IMR-90 (cell line): ENCODE results near the gene CSNK2B. TPM values are rescaled to one million over a fixed set of nuclear protein-coding genes. Genes with fewer than 3 reads are reported as not detected.

Experiments used
- ATAC-seq: fragments of 200-7000 bp; cut with Tn5 transposase; 2 replicates; pipeline ENCODE4 v1.9.1; 2020; ENCODE audit warnings: low read depth, mild to moderate bottlenecking, moderate library complexity
- BruUV-seq: library from RNA; stranded (reverse); fragments of 400-500 nt; replicated peaks from 2 replicates; lab custom pipeline; 2021; lab: Mats Ljungman, UMichigan
- CTCF ChIA-PET: fragments of 300-600 bp; formaldehyde crosslinking; extraction: SDS; loops from one replicate; lab custom pipeline; 2021; ENCODE audit warnings: antibody characterized with exemption; lab: Yijun Ruan, JAX
- POLR2A ChIA-PET: fragments of 300-600 bp; sonication (Branson Sonifier 250); formaldehyde crosslinking; loops from one replicate; lab custom pipeline; 2022; ENCODE audit warnings: antibody characterized with exemption; ENCODE audit not compliant: unreplicated experiment; lab: Charles Lee
- DNase-seq: peaks from one replicate; pipeline ENCODE4 v3.0.0; 2013
- H2AFZ ChIP-seq: replicated peaks from 2 replicates; pipeline ENCODE3; 2013; ENCODE audit warnings: low read length, mild to moderate bottlenecking; ENCODE audit not compliant: poor library complexity
- H2AK5ac ChIP-seq: 2 replicates; pipeline ENCODE4 v1.6.1; 2013; ENCODE audit warnings: low read depth, low read length, inconsistent platforms
- H2AK9ac ChIP-seq: replicated peaks from 2 replicates; pipeline ENCODE3; 2013; ENCODE audit warnings: mild to moderate bottlenecking, low read depth, low read length, moderate library complexity; ENCODE audit not compliant: poor library complexity
- H2BK120ac ChIP-seq: 2 replicates; pipeline ENCODE4 v1.6.1; 2013; ENCODE audit warnings: low read depth, low read length, inconsistent platforms
- H2BK15ac ChIP-seq: 3 replicates; pipeline ENCODE4 v1.6.1; 2013; ENCODE audit warnings: low read depth, low read length, inconsistent platforms
- H2BK20ac ChIP-seq: 2 replicates; pipeline ENCODE4 v1.6.1; 2013; ENCODE audit warnings: low read depth, mild to moderate bottlenecking, inconsistent platforms, low read length, moderate library complexity
- H2BK5ac ChIP-seq: 2 replicates; pipeline ENCODE4 v1.6.1; 2013; ENCODE audit warnings: mild to moderate bottlenecking, low read depth, low read length, inconsistent platforms; ENCODE audit not compliant: poor library complexity, severe bottlenecking
- H3K14ac ChIP-seq: replicated peaks from 2 replicates; pipeline ENCODE4 v1.6.1; 2013; ENCODE audit warnings: low read depth, low read length, inconsistent platforms
- H3K18ac ChIP-seq: 2 replicates; pipeline ENCODE4 v1.6.1; 2013; ENCODE audit warnings: low read depth, low read length, control low read depth
- H3K23ac ChIP-seq: 2 replicates; pipeline ENCODE4 v1.6.1; 2013; ENCODE audit warnings: low read depth, low read length, inconsistent platforms
- H3K27ac ChIP-seq: 2 replicates; pipeline ENCODE4 v1.5.1; 2013; ENCODE audit warnings: mild to moderate bottlenecking, control low read depth, low read length; ENCODE audit not compliant: insufficient read depth
- H3K27me3 ChIP-seq: 2 replicates; pipeline ENCODE4 v1.6.1; 2013; ENCODE audit warnings: low read length; ENCODE audit not compliant: control insufficient read depth, insufficient read depth
- H3K36me3 ChIP-seq: 2 replicates; pipeline ENCODE4 v1.6.1; 2013; ENCODE audit warnings: low read length, mixed read lengths; ENCODE audit not compliant: control insufficient read depth, insufficient read depth
- H3K4ac ChIP-seq: 2 replicates; pipeline ENCODE4 v1.6.1; 2013; ENCODE audit warnings: low read depth, low read length, inconsistent platforms
- H3K4me1 ChIP-seq: 2 replicates; pipeline ENCODE4 v1.6.1; 2013; ENCODE audit warnings: low read length, mixed read lengths; ENCODE audit not compliant: control insufficient read depth, insufficient read depth
- H3K4me2 ChIP-seq: 2 replicates; pipeline ENCODE4 v1.6.1; 2013; ENCODE audit warnings: low read depth, mild to moderate bottlenecking, control low read depth, low read length, moderate library complexity
- H3K4me3 ChIP-seq: 2 replicates; pipeline ENCODE4 v1.5.1; 2013; ENCODE audit warnings: low read depth, mild to moderate bottlenecking, control low read depth, low read length, moderate library complexity; ENCODE audit not compliant: insufficient read depth
- H3K56ac ChIP-seq: 2 replicates; pipeline ENCODE4 v1.6.1; 2013; ENCODE audit warnings: low read length, inconsistent platforms; ENCODE audit not compliant: insufficient read depth; ENCODE audit errors: extremely low read depth
- H3K79me1 ChIP-seq, 2 experiments: 2 replicates each; pipeline ENCODE4 v1.6.1; 2013; ENCODE audit warnings: low read length in 2 of 2, inconsistent platforms in 1 of 2, low read depth in 1 of 2
- H3K9ac ChIP-seq: 2 replicates; pipeline ENCODE4 v1.6.1; 2013; ENCODE audit warnings: low read depth, low read length, control low read depth
- H3K9me1 ChIP-seq: 2 replicates; pipeline ENCODE4 v1.6.1; 2013; ENCODE audit warnings: low read length, inconsistent platforms; ENCODE audit not compliant: insufficient read depth
- H3K9me3 ChIP-seq: 2 replicates; pipeline ENCODE4 v1.6.1; 2013; ENCODE audit warnings: low read length; ENCODE audit not compliant: control insufficient read depth, insufficient read depth
- H4K20me1 ChIP-seq: 2 replicates; pipeline ENCODE4 v1.6.1; 2013; ENCODE audit warnings: low read length, inconsistent platforms; ENCODE audit not compliant: insufficient read depth
- H4K5ac ChIP-seq: 2 replicates; pipeline ENCODE4 v1.6.1; 2013; ENCODE audit warnings: mild to moderate bottlenecking, low read depth, low read length, control low read depth
- H4K8ac ChIP-seq, 2 experiments: 2 replicates each; pipeline ENCODE4 v1.6.1; 2013; ENCODE audit warnings: low read depth in 2 of 2, low read length in 2 of 2, control low read depth in 1 of 2, inconsistent platforms in 1 of 2
- H4K91ac ChIP-seq: 2 replicates; pipeline ENCODE4 v1.6.1; 2013; ENCODE audit warnings: low read depth, low read length, inconsistent platforms; ENCODE audit not compliant: insufficient read depth
- FOS ChIP-seq: fragments of 150-350 bp; IDR thresholded peaks from 2 replicates; pipeline ENCODE4 v1.6.1; 2016; ENCODE audit warnings: low read depth, low read length
- MAFK ChIP-seq: IDR thresholded peaks from 2 replicates; pipeline ENCODE4 v1.6.1; 2012; ENCODE audit warnings: low read depth, low read length, improper control_type of control experiment
- MAZ ChIP-seq: IDR thresholded peaks from 2 replicates; pipeline ENCODE4 v1.6.1; 2012; ENCODE audit warnings: low read depth, mild to moderate bottlenecking, low read length, improper control_type of control experiment, moderate library complexity, borderline replicate concordance
- MXI1 ChIP-seq: IDR thresholded peaks from 2 replicates; pipeline ENCODE4 v1.6.1; 2012; ENCODE audit warnings: low read depth, mild to moderate bottlenecking, low read length, moderate library complexity, borderline replicate concordance
- POLR2A ChIP-seq: IDR thresholded peaks from 2 replicates; pipeline ENCODE4 v1.6.1; 2012; ENCODE audit warnings: mild to moderate bottlenecking, low read depth, low read length
- RAD21 ChIP-seq: IDR thresholded peaks from 2 replicates; pipeline ENCODE4 v1.6.1; 2012; ENCODE audit warnings: low read length, improper control_type of control experiment
- RFX5 ChIP-seq: IDR thresholded peaks from 2 replicates; pipeline ENCODE4 v1.8.0; 2012; ENCODE audit warnings: low read depth, mild to moderate bottlenecking, low read length, moderate library complexity
- WGBS, 2 experiments: methylation state at CpG; one replicate each; pipeline versions ENCODE4 v1.1.5 to v1.1.7; 2013; ENCODE audit warnings: missing lambda C conversion rate in 2 of 2; ENCODE audit not compliant: insufficient read length in 1 of 2; ENCODE audit errors: extremely low coverage in 2 of 2; 5-methylcytosine and 5-hydroxymethylcytosine counted together
- dilution Hi-C: fragments of 300-500 bp; cut with HindIII; formaldehyde crosslinking; loops from one replicate; pipeline ENCODE4 v1.14.3; 2018; ENCODE audit warnings: low sequenced_read_pairs; ENCODE audit not compliant: unreplicated experiment
- in situ Hi-C: fragments of 300-500 bp; cut with MboI; formaldehyde crosslinking; loops from 3 replicates; pipeline ENCODE4 v1.14.3; 2019; ENCODE audit warnings: low sequenced_read_pairs, inconsistent platforms, mixed read lengths
- intact Hi-C: fragments of 100-400 bp; cut with micrococcal nuclease; formaldehyde crosslinking; loops from 2 replicates; pipeline ENCODE4 v1.10.0; 2022
- polyA plus RNA-seq, 3 experiments: library from polyadenylated mRNA; depleted of rRNA; stranded (reverse); fragments of >200 nt; gene quantifications; 2 replicates each; pipeline ENCODE4 v1.2.3, GENCODE V29; 2012; ENCODE audit warnings: low replicate concordance in 1 of 3
- total RNA-seq: library from RNA; depleted of rRNA; stranded (reverse); fragments of >200 nt; gene quantifications from 2 replicates; pipeline ENCODE4 v1.2.3, GENCODE V29; 2012

Gene CSNK2B
- total and polyA plus RNA-seq, 2 of the 4 experiments (the other 2 are of a cell fraction), result 194 to 240 TPM

DNA sequence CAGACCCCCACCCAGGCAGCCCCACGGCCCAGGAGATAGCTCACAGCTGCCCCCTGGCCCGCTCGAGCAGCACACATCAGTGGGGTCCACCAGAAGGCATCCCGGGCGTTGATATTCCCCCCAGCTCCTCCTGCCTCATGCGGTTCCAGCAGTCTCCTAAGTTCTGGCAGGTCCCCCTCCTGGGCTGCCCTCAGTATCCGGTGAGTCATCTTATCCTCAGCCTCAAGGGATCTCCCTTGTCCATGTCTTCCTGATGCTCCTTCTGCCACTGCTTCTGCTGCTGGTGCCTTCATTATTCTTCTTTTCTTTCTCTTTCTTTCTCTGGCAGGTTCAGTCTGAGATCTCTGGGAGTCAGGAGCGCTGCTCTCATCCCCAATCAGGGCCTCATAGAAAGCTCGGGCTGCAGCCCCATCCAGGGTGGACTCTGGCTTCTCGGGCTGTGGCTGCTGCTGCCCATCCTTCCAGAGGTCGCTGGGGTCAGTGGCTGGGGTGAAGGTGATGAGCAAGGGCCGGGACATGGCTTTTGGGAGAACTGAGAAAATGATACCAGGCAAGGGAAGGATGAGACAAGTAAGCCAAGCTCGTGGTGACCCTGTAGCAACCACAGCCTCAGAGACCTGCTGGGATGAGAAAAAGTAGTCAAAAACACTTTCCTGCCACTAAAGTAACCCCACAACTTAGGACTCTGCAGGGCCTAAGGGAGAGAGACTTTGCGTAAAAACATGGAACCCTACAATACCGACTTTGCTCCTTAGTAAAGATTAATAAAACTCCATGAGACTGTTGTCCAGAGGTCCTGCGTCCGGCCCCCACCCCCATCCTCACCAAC is 1.7 kb upstream of the CSNK2B start:
- H3K4me3 ChIP-seq, result peak overlapping the region; percentile 74
- no peaks in the 10 kb centered on the region for H3K27me3 ChIP-seq
- H3K4me2 ChIP-seq, result peak overlapping the region; percentile 74
- H2AK5ac ChIP-seq, result peak overlapping the region; percentile 84
- H2AK9ac ChIP-seq, result peak overlapping the region; percentile 99
- peak overlapping the region; percentile 65 for H2BK20ac ChIP-seq
- H3K79me1 ChIP-seq, result peaks cover 10 to 83% of the 10 kb centered on the region in 2 experiments
- peak overlapping the region; percentile 45 for H4K5ac ChIP-seq
- H3K4ac ChIP-seq, result peak overlapping the region; percentile 80
- peak overlapping the region; percentile 85 for H3K14ac ChIP-seq
- peaks cover 25% of the 10 kb centered on the region for H3K36me3 ChIP-seq
- WGBS, 2 experiments, result 7% methylated on average over 9 of the region's 17 CpGs; no CpG with 5 or more reads in 1 of the 2 experiments
- ATAC-seq (peak; percentile 22), DNase-seq (peak; percentile 89)
- 0 out of 2 replicates have a peak, but pooled peaks cover 3% of the 10 kb centered on the region for H3K9me1 ChIP-seq
- H3K23ac ChIP-seq, result peak overlapping the region; percentile 78
- H2AFZ ChIP-seq, result peak overlapping the region; percentile 90
- TF ChIP-seq MXI1 (0 out of 2 replicates have a peak, but pooled peaks have one; percentile 22), MAZ (peak; percentile 49; the same call in 1 of the 2 replicates), RAD21 (no peak; the same call in 1 of the 2 replicates), MAFK (no peak), RFX5 (no peak), FOS (peak; percentile 72; the same call in 1 of the 2 replicates), POLR2A (0 out of 2 replicates have a peak, but pooled peaks have one; percentile 32)
- peak overlapping the region; percentile 80 for H4K91ac ChIP-seq
- POLR2A ChIA-PET, result interaction anchor here (0.7 to 1.4 kb wide), 3 partner anchors 12 to 66 kb away, joined by 3 to 8 read pairs (median 3); partner anchors contain the start of gene BAG6
- intact Hi-C loops (loop anchor here (2.0 to 5.0 kb wide), 2 partner anchors 117 to 168 kb away; partner anchors contain the start of genes ATP6V1G2 and NFKBIL1), in situ Hi-C loops (no loop called here), dilution Hi-C loops (no loop called here)
- CTCF ChIA-PET, result interaction anchor here (0.9 to 1.3 kb wide), 2 partner anchors 11 to 12 kb away, joined by 3 to 5 read pairs; partner anchors contain the start of gene BAG6
- peaks cover 5% of the 10 kb centered on the region for H4K20me1 ChIP-seq
- H2BK5ac ChIP-seq, result peak overlapping the region; percentile 82
- H2BK15ac ChIP-seq, result peak overlapping the region; percentile 63; the same call in 2 of the 3 replicates
- peak overlapping the region; percentile 80 for H3K27ac ChIP-seq
- peaks cover 14% of the 10 kb centered on the region for H3K4me1 ChIP-seq
- H3K56ac ChIP-seq, result peak overlapping the region; percentile 46
- H3K9ac ChIP-seq, result peak overlapping the region; percentile 67
- peak overlapping the region; percentile 75 for H2BK120ac ChIP-seq
- peak overlapping the region; percentile 30 for H3K18ac ChIP-seq
- BruUV-seq, result TSS peak; percentile 42
- no peaks in the 10 kb centered on the region for H3K9me3 ChIP-seq
- H4K8ac ChIP-seq, result peak overlapping the region; percentile 44 to 98
